LNCAP (cell line): ENCODE results near the gene MALT1.

ENCODE experiments used
- TF ChIP-seq, protein P1 (sequence below): fragments of 450-650 bp; IDR thresholded peaks from 2 replicates; pipeline ENCODE4 v1.5.1; 2017; ENCODE audit warnings: mild to moderate bottlenecking

Gene MALT1

DNA sequence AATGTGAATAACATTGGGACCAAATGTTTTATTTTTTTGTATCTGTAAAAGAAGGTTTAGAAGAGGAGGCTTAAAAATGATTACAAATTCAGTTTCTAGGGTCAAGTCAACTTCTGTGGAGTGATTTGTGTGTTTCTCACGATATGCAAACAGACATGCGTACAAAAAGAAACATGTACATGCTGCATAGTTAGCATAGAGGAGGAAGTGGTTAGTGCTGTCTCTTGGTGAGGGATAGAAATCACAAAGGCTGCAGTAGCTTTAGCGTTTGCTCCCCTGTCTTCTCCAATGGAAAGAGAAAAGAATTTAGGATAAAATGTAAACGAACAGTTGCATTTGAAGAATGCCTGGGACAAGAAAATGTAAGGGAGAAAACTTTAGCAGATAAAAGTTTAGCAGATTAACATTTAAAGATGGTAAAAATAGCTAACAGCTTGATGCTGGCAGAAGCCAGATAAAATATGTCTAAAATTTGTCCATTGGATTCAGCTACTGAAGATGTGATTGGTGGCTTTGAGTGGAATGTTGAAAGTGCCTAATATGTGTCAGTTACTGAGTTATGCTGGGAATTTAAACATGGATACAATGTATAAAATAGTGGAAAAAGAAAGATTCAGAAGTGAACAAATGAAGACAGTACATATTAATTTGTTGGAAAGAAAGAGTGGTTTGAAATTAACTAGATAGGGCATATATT is 44.9 kb downstream of the MALT1 start:
- TF ChIP-seq, protein P1, sequence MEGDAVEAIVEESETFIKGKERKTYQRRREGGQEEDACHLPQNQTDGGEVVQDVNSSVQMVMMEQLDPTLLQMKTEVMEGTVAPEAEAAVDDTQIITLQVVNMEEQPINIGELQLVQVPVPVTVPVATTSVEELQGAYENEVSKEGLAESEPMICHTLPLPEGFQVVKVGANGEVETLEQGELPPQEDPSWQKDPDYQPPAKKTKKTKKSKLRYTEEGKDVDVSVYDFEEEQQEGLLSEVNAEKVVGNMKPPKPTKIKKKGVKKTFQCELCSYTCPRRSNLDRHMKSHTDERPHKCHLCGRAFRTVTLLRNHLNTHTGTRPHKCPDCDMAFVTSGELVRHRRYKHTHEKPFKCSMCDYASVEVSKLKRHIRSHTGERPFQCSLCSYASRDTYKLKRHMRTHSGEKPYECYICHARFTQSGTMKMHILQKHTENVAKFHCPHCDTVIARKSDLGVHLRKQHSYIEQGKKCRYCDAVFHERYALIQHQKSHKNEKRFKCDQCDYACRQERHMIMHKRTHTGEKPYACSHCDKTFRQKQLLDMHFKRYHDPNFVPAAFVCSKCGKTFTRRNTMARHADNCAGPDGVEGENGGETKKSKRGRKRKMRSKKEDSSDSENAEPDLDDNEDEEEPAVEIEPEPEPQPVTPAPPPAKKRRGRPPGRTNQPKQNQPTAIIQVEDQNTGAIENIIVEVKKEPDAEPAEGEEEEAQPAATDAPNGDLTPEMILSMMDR: no peak

DNA sequence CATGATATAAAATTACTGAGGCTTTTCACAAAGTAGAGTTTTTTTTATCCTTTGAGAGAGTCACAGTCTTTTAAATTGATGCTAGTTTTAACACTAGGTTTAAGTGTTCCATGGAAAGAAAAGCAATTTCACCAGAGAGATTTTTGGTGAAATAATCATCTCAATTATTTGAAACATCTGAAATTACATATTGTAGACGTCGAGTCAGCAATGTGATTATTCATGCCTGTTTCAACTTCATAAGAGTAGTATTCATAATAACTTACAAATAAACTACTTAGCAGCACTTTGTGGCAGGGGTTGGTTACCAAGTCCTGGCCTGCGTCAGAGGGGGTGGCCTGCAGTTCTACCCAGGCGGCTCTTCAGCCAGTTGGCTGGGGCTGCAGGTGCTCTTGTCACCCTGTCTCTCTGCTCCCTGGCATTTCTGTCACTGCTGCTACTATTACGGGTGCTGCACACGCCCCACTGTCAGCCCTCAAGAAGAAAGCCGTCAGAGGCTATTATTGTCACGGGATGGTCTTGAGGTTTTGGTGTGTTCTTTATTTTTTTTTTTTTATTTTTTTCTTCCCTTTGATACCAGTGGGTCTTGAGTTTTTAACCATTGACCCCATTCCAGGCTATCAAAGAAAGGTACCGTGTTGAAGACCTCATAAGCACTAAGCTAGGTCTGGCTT is 50.4 kb downstream of the MALT1 start:
- TF ChIP-seq, protein P1: no peak

DNA sequence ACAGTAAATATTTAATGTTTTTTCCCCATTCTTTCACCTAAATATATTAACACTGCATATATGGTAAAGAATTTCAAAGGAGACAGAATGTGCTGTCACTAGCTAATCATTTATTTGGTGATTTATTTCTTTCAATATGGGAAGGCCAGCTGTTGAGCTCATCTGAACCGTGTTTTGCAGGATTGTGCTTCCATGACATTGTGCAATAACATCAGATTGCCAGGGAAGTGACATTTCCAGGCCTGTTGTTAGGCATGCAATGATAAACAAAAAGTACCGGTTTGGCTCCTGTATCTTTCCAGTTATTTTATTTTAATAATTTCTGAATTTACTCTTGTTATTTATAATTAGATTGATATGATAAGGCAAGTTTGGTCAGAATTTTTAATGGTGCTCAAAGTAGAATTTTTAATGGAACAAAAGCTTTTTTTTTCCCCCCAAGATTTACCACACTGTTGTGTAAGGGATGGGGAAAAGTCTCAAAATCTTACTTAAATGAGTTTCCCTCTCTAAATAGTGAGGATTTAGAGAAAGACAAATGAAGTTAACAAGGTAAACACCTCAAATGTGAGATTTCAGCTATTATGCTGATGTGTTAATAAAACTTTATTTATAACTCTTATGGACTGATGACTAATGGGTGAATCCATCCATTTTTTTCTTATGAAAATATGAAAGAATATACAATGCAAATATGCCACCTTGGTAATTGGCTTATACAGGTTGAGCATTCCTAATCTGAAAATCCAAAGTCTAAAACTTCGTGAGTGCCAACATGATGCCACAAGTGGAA is 52.7 kb downstream of the MALT1 start:
- TF ChIP-seq, protein P1: no peak

DNA sequence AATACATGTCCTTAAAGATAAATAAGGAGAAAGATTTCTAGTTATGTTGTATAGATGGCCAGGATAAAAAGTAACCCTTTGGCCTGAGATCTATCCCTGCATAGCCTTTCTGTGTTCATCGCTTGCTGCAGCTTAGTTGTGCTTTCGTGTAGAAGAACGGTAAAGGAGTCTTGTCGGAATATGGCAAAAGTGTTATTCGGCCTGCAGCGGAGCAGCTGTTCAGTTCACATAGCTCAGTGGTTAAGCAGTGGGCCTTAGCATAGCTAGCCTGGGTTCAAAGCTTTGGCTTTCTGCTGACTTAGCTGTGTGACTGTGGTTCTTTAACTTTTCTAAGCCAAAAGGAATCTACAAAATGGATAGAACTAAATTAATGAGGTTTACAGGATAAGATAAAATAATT is 55.4 kb downstream of the MALT1 start:
- TF ChIP-seq, protein P1: no peak

DNA sequence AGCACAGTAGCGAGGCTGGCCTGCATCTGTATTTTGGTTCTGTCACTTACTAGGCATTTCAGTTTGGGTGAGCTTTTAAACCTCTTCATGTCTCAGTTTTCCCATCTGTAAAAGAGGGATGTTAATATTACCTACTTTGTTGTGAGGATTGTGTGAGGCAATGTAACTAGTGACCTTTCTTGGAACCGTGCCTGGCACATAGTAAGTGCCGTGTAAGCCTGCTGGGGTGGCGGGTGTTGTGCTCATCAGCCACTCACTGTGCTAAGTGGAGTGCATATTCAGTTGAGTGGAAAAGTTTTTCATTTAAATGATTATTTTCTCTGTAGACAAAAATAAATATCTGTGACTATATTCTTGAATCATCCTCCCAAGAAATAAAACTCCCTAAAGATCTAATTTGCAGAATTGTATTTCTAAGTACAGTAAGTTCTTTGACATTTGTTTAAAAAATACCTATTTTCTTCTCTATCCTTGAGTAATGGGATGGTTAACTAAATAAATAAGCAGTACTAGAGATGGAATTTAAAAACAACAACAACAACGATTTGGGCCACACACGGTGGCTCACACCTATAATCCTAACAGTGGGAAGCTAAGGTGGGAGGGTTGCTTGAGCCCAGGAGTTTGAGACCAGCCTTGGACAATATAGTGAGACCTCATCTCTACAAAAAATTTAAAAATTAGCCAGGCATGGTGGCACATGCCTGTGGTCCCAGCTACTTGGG is 56.7 kb downstream of the MALT1 start:
- TF ChIP-seq, protein P1: no peak

DNA sequence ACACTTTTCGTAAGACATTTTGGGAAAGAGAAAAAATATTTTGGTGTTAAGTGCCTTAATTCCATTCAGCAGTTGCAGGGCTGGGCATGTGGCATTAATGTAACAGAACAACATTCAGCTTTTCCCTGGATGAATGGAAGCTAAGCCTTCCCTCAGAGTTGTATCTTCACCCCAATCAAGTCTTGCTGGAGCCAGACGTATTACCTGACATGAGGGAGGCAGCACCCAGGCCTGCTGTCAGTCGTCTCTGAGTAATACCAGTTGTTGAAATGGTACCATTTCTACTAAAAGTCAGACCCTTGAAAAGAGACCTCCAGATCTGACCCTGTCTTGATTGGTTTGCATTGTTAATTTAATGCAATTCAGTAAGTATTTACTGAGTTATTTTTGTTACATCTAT is 57.5 kb downstream of the MALT1 start:
- TF ChIP-seq, protein P1: no peak

DNA sequence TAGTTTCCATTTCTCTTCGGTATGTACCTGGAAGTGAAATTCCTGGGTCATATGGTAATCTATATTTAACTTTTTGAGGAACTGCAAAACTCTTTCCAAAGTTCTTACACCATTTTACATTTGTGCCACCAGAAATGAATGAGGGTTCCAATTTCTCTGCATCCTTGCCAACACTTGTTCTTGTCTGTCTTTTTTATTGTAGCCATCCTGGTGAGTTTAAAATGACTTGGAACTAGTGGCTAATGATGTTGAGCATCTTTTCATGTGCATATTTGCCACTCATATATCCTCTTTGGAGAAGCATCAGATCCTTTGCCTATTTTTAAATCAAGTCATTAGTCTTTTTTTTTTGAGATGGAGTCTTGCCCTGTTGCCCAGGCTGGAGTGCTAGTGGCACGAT is 59.4 kb downstream of the MALT1 start:
- TF ChIP-seq, protein P1: no peak
